GM18873 (cell line): ENCODE data around the gene MTMR1.

Experiments used
- ATAC-seq: cut with Tn5 transposase; IDR thresholded peaks from one replicate; pipeline ENCODE4 v1.9.1; 2021; ENCODE audit warnings: mild to moderate bottlenecking, moderate library complexity, moderate number of reproducible peaks; ENCODE audit not compliant: unreplicated experiment, low FRiP score

Gene MTMR1

DNA sequence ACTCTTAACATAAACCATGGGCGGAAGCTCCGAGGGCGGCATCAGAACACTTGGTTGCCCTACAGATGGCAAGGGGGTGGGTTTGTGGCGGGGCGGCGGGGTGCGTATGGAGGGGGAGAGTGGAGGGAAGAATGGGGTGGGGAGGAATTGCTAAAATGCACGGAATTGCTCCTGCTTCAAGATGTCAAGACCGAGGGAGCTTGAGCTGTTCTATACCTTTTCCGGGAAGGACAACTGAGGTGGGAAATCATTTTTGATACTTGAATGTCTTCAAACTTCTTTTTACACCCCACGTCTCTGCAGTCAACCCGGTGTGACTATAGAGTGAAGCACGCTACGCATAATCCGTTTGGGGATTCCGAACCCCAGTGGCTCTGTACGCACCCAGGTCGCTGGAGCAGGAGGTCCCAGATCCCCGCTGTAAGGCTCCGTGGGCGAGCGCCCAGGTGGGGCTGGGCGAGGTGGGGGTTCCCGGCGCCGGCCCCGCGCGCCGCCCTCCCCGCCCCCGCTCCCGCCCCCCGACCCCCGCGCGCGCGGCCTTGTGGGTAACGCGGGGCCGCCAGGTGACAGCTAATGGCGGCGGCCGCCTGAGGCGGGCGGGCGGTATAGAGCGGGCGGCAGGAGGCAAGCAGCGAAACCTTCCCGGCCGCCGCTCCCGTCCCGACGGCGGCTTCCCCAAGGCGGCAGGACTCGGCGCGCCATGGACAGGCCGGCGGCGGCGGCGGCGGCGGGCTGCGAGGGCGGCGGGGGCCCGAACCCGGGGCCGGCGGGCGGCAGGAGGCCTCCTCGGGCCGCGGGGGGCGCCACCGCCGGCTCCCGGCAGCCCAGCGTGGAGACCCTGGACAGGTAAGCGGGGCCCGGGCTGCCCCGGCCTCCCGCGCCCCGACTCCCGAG lies at the start of gene MTMR1:
Gene MTMR1 (plus strand): TSS at position 566 of the 894 bp plus-strand sequence. CDS start 135 bp downstream, at position 701.
- no peak for ATAC-seq

DNA sequence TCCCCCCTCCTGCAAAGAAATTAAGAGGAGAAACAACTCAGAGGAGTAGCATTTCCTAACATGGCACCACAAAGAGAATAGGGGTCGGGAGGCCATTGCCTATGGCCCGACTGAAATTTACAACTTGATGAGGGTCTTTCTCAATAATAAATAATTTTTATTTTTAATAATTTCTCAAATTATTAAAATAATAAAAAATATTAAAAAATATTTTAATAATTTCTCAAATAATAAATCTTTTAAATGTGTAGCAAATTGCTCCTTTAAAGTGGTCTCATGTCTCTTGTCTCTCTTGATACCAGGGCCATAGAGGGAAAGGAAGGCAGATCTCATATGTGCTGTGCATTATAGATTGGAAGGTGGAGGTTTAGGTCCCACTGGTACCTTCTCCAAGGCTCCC lies 49.2 kb upstream of the MTMR1 start:
- no peak for ATAC-seq

DNA sequence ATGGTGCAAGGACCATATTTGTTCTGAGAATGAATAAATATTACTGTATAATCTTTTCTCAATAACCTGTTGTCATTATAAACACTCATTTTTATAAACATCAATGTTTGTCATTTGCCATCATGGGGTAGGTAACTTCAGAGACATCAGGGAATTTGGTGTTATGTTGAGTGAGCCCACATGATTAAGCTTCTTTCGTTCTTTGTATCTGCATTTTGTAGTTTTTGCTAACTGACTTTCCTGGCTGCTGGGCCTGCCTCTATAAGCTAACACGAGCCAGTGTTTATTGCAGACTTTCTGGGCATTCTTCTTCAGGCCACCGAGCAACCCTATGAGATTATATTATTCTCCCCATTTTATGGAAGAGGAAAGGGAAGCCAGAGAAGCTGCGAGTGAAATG lies 48.8 kb upstream of the MTMR1 start:
- no peak for ATAC-seq

DNA sequence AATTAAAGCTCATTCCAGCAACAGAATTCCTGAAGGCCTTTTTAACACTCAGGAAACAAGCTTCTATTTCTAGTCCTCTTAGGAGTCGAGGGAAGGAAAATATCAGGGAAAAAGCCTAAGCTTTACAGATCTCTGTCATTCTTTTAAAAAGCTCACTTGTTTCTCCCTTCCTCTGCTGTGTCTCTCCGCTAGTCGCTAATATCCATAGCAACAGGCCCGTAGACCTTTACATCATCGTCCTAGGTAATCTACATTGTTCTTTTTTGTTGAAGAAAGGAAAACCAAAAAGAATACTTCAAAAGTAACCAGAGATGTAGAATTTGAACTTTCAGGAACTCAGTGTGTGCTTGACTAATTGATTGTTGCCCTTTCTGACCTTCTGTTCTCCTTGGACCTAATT lies 45.9 kb upstream of the MTMR1 start:
- no peak for ATAC-seq

DNA sequence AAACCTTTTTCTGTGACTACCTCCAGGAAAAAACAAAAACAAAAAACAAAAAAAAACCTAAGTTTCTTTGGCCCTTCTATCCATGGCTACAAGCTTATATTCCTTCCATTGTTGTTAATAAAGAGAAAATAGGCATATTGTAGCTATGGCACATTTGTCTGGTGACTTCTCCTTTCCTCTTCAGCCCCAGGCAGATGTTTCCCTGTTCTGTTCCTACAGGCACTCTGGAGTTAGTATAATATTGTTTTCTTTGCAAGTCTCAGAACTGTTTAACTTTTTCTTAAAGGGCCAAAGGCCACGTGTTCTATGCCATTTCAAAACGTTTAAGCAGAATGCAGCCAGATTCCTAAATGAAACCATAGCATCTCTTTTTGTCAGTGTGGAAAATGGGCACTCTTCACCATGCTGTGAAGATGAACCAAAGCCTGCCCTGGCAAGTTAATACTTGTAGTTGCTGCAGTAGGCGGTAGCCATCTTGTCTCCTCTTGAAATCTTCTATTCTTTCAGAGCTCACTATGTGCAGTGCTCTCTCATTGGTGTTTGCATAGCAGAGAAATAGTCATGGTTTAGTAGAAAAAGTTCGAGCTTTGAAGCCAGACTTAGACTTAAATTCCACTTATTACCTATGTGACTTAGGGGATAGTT lies 44.8 kb upstream of the MTMR1 start:
- no peak for ATAC-seq

DNA sequence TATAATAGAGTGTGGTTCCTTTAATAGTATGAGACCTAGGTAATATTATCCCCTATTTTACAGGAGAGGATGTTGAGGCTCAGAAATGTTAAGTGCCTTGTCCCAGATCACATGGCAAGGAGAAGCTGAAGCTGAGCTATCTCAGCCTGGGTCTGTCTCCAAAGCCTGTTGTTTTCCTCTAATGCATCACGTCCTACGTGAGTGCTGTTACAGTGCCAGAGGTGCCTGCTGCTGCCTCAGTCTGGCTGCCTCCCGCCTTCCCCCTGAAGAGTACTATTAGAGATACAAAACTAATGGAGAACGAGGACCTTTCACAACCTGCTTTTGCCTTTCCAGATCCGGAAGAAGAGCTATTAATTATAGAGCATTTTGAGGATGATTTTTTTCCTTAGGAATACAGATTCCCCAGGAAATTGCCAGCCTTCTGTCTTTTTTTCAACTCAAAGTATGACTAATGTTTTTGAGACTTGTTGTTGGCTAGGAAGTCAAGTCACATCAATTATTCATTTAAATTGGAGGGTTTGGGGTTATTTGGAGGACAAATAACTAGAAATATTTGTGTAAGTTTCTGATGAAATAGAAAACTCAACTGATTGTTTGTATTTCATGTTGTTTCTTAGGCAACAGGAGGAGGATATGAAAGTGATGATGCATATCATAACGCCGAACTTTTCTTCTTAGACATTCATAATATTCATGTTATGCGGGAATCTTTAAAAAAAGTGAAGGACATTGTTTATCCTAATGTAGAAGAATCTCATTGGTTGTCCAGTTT lies 43.9 kb upstream of the MTMR1 start:
- no peak for ATAC-seq

DNA sequence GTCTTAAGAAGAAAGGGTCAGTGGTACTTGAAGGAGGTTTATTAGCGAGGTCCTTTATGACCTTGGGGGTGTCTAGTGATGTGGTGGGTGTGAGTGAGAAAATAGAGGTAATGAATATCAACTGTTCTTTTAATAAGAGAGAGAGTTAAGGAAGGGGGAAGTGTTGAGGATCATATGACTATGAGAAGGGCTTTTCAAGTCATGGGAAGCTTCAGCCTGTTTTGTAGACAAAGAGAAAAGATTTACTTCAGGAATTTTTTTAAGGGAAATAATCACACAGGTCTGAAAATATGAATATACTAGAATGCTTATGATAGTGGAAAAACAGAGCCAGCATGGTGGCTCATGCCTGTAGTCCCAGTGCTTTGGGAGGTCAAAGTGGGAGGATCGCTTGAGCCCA lies 41.3 kb upstream of the MTMR1 start:
- ATAC-seq = no peak

DNA sequence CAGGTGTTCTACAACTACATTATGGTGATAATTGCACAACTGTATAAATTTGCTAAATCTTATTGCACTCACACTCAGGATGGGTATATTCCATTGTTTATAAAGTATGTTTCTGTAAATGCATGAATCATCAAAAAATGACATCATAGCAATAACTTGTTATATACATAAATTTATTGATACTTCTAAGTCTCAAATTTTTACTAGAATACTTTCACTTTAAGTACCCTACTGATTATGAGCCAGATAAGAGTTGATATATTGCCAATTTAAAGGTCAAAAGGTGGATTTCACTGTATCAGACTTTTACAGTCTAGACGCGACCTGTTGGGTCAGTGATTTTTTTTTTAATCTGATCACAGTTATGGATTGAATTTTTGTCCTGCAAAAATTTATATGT lies 37.4 kb upstream of the MTMR1 start:
- no peak for ATAC-seq

DNA sequence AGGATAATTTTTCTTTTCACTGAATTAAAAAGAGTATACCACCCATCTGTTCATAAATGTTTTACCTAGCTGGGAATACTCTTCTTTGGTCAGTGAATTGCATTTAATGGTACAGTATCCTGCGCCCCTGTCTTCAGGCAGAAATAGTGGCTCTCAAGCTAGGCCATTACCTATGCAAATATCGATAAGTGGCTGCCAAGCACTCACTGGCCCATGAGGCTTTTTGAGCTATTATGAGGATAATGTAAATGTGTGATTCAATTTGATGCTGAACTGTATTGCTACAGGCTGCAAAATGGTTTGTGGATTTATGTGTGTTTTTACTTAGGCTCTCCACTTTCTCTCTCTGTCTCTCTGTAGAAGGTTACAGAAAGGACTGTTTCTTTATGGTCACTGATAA lies 30.1 kb upstream of the MTMR1 start:
- no peak for ATAC-seq

DNA sequence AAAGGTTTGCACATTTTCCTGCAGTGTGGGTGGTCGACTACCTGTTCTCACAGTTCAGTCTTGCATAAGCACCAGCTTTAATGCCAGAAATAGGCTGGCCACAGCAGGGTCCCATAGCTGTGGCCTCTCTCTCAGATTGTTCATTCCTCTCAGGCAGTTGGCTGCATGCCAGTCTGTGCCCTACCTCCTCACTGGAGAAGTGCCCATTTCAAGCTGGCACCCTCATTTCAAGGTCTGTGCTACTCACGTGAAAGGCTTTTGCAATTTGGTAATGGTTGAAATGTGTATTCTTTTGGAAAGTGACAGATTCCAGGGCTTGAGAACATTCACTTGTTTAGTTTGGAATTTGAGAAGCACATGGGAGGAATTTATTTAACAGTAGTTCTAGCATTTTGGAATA lies 28.9 kb upstream of the MTMR1 start:
- ATAC-seq = no peak

DNA sequence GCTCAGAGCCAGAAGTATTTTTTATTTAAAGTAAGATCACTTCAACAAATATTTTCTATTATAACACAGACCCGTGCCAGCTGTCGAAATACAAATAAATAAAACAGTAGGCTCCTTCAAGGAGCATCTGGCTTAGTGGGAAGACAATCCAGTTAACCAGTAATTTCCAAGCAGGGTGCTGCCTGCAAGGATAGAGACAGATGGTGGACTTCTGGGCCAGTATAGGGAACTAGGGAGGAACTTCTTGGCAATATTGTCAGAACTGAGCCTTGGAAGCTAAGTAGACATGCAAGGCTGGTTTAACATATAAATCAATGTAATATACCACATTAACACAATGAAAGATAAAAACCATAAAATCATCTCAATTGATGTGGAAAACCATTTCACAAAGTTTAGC lies 17.0 kb upstream of the MTMR1 start:
- ATAC-seq = no peak

DNA sequence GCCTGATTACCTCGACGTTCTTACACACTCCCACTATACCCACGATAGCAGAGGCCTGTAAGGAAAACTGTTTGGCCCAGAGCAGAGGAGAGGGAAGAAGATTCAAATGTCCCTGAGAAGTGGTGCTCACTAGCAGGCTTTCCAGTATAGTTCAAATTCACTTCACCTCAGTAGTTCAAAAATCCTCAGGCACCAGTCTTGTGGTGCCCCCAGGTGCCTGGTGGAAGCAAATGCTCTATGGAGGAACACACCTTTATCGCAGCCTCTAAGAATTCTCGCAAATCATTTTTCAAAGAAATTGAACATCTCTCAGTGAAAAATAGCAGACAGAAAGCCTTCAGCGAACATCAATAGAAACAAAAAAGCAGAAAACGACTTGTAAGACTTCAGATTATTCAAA lies 12.2 kb upstream of the MTMR1 start:
- ATAC-seq = no peak

DNA sequence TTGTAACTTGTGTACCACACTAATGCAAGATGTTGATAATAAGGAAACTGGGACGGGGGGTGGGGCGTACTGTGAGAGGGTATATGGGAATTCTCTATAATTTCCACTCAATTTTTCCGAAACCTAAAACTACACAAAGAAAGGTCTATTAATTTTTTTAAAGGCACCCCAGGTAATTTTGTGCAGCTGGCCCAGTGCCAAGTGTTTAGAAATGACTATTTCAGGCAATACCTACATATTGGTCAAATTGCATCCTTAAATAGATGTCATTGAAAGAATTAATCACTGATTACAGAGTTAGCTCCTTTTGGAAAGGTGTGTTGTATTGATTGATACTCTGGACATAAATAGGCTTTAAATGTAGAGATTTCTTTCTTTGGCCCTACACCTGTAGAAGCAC lies 10.1 kb upstream of the MTMR1 start:
- ATAC-seq = no peak

DNA sequence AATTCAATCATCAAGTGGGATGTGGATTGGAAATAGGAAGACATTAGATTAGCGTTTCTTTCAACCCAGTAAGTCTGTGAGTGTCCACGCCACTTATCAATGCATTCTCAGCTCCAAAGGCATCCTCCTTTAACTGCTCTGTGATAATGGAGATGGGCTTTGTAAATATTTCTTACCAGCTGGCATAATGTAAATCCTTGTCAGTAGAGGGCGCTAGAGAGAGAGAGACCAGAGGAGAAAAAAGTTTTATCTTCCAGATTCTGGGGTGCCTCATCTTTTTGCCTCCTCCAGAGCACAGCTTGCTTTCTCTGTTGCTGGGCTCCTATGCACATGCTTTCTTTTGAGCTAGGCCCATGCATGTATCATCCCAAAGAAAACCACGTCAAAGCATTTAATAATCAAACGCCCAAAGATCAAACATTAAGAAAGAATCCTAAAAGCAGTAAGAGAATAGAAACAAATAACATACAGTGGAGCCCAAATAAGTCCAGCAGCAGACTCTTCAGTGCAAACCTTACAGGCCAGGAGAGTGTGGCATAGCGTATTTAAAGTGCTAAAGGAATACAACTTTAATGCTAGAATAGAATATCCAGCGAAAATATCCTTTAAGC lies 9.6 kb upstream of the MTMR1 start:
- no peak for ATAC-seq

DNA sequence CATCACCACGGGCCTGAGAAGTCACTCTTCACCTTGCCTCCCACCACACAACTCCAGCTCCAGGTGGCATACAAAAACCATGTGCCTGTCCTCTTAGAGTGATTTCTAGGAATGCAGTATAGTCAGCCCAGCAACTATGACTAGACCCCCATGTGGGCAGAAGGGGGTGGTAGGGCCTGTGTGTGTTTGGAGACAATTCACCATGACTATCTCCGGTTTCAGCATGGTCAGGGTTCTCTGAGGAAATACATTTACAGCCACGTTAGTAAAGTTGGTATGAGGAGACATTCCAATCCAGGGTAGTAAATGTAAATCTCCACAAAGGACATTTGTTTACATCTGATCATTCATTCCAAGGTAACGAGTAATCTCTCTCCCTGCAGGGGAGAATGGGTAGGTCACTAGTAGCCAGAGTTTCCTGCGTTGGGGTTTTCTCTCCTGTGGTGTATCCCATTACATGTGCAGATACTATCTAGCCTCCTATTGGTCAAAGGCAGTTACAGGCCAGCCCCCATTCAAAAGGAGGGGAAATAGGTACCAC lies 4.2 kb upstream of the MTMR1 start:
- no peak for ATAC-seq

DNA sequence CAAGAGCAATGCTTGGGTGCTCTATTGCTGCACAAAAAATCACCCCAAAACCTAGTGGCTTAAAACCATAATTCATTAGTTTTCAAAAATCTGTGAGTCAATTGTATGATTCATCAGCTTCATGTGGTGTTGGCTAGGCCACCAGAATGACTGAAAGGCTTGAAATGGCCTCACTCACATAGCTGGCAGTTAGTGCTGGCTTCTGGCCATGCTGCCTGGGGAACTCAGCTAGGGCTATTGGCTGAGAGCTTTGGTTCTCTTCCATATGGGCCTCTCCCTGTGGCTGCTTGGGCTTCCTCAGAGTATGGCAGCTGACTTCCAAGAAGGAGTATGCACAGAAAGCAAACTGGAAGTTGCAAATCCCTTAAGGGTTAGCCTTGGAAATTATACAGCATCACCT lies 3.1 kb upstream of the MTMR1 start:
- no peak for ATAC-seq

DNA sequence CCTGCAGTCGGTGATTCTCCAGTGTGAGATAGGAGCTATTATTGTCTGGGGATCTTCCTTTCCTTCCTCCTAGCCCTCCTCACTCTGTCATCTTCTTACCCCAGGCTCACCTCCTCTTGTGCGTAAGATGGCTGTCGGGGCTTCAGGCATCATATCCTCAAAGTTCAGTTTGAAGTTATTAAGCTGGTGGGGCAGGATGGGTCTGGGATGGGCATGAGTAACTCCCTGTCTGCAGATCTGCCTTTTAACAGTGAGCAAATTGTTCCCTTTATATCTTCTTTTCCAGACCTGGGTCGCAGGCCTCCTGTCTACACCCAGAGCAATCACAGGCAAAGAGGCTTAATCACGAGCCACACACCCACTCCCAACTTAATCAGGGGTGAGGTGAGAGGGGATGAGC lies 900 bp upstream of the MTMR1 start:
- no peak for ATAC-seq

DNA sequence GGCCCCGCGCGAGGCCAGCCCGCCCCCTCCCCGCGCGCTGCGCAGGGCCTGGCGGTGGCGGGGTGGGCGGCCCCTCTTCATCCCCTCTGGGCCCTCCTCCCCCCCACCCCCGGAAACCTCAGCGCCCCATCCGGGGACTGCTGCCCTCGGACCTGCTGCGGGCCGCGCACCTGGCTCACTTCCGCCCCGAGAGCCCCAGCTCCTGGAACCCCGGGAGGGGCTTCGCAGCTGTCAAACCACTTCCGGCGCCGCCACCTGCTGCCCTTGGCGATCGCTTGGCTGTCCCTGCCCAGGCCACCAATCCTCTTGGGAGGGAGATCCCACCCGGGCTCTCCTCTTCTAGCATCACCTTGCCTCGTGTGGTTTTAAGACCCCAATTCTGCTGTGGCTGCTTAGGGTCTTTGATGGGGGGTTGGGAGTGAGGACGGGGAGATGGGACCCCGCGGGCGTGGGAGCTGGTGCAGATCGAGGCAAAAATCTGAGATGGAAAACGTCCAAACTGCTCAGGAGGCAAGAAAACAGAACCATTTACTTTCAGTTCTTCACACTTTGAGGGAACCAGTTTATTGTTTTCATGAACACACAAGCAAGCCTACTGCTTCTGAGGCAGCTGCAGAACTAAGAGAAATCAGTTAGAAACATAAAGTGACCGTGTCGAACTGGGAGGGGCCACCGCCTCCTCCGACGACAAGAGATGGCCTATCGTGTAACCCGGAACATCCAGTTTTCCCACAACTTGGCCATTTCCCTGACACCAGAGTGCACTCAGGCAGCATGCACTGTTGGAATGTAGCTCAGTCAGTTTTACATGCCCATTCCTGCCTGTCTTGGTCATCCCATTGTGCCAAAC lies 754 bp downstream of the MTMR1 start:
- ATAC-seq = peak; percentile 66

DNA sequence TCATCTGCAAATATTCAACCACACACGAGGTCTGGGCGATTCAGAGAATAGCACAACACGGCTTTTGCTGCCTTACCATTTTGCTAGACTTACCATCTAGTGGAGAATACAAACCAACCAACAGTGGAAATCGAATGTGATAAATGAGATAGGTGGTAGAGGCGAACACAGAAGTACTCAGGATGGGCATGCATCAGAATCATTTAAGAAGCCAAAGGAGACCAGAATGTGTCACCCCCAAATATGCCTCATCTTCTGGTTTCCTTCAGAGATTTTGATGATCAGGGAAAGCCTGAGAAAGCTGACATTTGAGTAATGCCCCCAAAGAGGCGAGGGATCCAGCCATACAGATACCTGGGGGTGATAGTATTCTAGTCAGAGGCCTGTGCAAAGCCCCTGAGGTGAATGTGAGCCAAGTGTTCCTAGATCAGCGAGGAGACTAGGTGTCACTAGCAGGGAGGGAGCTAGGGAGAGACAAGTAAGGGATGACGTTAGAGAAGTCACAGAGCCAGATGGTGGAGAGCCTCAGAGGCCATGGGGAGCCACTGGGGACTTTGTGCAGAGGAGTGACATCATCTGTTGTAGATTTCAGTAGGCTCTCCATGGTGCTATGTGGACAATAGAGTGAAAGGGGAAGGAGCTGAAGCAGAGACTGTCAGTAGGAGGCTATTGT lies 1.7 kb downstream of the MTMR1 start:
- ATAC-seq = peak; percentile 30
